Adrenal gland (tissue), 12 donors: Measurements from ENCODE around the gene NABP2. TPM values are rescaled to one million over a fixed set of nuclear protein-coding genes. Genes with fewer than 3 reads are reported as not detected.

Experiments used
- DNase-seq, 7 donors: peaks; one replicate each; pipeline ENCODE4 v3.0.0-alpha.2; 2019 to 2020
- H3K27ac ChIP-seq, 5 donors: fragments of 200-600 bp; sonication (generic) in 4 of 5; 1 replicate in 3 of 5; 2 replicates in 2 of 5; pipeline versions ENCODE4 v1.5.1 to v1.8.0; 2016 to 2020; ENCODE audit warnings: mild to moderate bottlenecking in 1 of 5
- H3K27me3 ChIP-seq: fragments of 200-600 bp; 2 replicates; pipeline ENCODE4 v1.8.0; 2021
- H3K36me3 ChIP-seq, 2 donors: fragments of 200-600 bp; replicated peaks in 1 of 2; 1 replicate in 1 of 2; 2 replicates in 1 of 2; pipeline versions ENCODE4 v1.5.1 to v1.8.0; 2018 to 2022
- H3K4me1 ChIP-seq, 2 donors: fragments of 200-600 bp; replicated peaks in 1 of 2; 1 replicate in 1 of 2; 2 replicates in 1 of 2; pipeline versions ENCODE4 v1.5.1 to v1.8.0; 2018 to 2021
- H3K4me3 ChIP-seq, 4 donors: fragments of 200-600 bp; sonication (generic) in 3 of 4; one replicate each; pipeline ENCODE4 v1.5.1; 2016 to 2018
- H3K9me3 ChIP-seq, 3 donors: fragments of 200-600 bp; sonication (generic) in 1 of 3; replicated peaks in 1 of 3; 1 replicate in 2 of 3; 2 replicates in 1 of 3; pipeline versions ENCODE4 v1.5.1 to v1.8.0; 2016 to 2021
- POLR2A ChIP-seq, 2 donors: fragments of 450-650 bp; IDR thresholded peaks; one replicate each; pipeline ENCODE4 v1.6.1; 2017; ENCODE audit warnings: antibody characterized with exemption in 2 of 2, mild to moderate bottlenecking in 2 of 2, moderate library complexity in 1 of 2
- WGBS, 4 donors: extraction: QIAGEN DNeasy Blood & Tissue Kit in 2 of 4; methylation state at CpG; one replicate each; pipeline versions ENCODE4 v1.1.5 to v1.1.7; 2013 to 2017; 5-methylcytosine and 5-hydroxymethylcytosine counted together
- intact Hi-C, 2 donors: fragments of 100-400 bp; cut with DNase I; formaldehyde crosslinking; loops; one replicate each; pipeline versions ENCODE4 v1.14.1 to v1.15.0; 2022 to 2023
- polyA plus RNA-seq, 3 donors: library from polyadenylated mRNA; stranded (reverse); fragments of 200-250 nt in 2 of 3; fragments of 350-450 nt in 1 of 3; fragmentation: Illumina TruSeq in 1 of 3; extraction: RNeasy Lipid Tissue Mini Kit (QIAGEN cat#74804) in 1 of 3; gene quantifications; one replicate each; pipeline ENCODE4 v1.2.3, GENCODE V29; 2013 to 2014
- total RNA-seq, 9 donors: library from RNA; depleted of rRNA in 4 of 9; stranded (reverse); fragments of >200 nt in 4 of 9; fragments of 120-200 nt in 1 of 9; fragmentation: NEBNext Ultra II Directional in 1 of 9; extraction: Animal tissue kit (Norgen Biotek cat#: 25700) in 1 of 9; gene quantifications; one replicate each; pipeline versions ENCODE4 v1.1.0 to v1.2.4, GENCODE V29; 2013 to 2023
- TF ChIP-seq, protein P1 (sequence below), 6 experiments: fragments of 450-650 bp in 4 of 6; fragments of 200-600 bp in 2 of 6; sonication (generic) in 1 of 6; IDR thresholded peaks; 1 replicate in 5 of 6; 2 replicates in 1 of 6; pipeline versions ENCODE4 v1.5.1 to v1.8.0; 2016 to 2021; ENCODE audit warnings: antibody characterized with exemption in 6 of 6, mild to moderate bottlenecking in 2 of 6, moderate library complexity in 1 of 6
- donor health status: healthy with polysubstance abuse.
- donor health status: Bipolar disorder and iron deficiency.
- donor health status: DM: yes; HTN: yes; CAD: no.
- donor health status: DM: no; HTN: no; CAD: no.
- donor health status: DM: no; HTN: no; CAD: no.
- donor health status: DM: yes; HTN: yes; CAD: no.

The NABP2 gene
- total and polyA plus RNA-seq, 12 donors: 23.8 to 55.4 (median 46.2) TPM

DNA sequence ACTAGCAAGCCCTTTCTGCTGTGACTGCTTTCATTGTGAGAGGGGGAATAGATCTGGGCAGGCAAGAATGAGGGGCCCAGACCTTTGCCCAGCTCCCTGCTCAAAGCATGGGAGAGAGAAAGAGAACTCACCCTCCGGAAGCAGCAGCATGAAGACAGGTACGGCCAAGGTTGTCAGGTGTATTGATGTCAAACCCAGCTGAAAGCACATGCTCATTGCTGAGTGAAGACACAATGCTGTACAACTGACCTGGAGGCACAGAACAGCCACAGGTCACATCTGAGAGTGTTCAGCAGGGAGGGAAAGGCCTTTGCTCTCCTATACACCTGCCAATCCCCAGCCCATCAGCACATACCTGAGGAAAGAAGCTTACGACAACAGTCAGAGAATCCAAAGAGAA is 28.5 kb downstream of the NABP2 start:
- Histone ChIP-seq H3K27me3 (no peaks in the 10 kb centered on the region), H3K4me3 (no peak overlapping the region), H3K9me3 (no peaks in the 10 kb centered on the region), H3K4me1 (peaks cover 19 to 22% of the 10 kb centered on the region in 2 donors), H3K27ac (no peak overlapping the region), H3K36me3 (peaks cover 0 to 88% of the 10 kb centered on the region in 2 donors)
- TF ChIP-seq POLR2A (IDR thresholded peaks at IDR 0.05): no peak
- TF ChIP-seq, protein P1, sequence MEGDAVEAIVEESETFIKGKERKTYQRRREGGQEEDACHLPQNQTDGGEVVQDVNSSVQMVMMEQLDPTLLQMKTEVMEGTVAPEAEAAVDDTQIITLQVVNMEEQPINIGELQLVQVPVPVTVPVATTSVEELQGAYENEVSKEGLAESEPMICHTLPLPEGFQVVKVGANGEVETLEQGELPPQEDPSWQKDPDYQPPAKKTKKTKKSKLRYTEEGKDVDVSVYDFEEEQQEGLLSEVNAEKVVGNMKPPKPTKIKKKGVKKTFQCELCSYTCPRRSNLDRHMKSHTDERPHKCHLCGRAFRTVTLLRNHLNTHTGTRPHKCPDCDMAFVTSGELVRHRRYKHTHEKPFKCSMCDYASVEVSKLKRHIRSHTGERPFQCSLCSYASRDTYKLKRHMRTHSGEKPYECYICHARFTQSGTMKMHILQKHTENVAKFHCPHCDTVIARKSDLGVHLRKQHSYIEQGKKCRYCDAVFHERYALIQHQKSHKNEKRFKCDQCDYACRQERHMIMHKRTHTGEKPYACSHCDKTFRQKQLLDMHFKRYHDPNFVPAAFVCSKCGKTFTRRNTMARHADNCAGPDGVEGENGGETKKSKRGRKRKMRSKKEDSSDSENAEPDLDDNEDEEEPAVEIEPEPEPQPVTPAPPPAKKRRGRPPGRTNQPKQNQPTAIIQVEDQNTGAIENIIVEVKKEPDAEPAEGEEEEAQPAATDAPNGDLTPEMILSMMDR (IDR thresholded peaks at IDR 0.05): no peak
- intact Hi-C loops: no loop called here
- no peak for DNase-seq
- 90 to 93% (median 90%) methylated on average over 3 of the region's 3 CpGs for WGBS, 4 donors

DNA sequence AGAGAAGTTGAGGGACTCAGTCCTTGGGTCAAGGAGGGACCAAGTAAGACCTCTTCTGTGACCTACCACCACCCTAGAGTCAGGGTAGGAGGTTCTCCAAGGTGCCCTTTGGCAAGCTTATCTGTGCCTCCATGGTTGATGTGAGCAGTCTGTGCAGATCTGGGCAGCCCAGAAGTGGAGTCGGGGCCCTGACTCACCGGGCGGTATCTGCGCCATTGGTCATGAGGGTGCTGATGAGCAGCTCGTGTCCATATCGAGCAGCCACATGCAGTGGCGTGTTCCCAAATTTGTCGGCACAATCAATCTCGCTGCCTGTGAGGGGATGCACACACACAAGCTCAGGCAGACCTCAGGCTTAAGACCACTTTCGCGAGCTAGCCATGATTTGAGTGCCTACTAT is 28.9 kb downstream of the NABP2 start:
- TF ChIP-seq POLR2A (IDR thresholded peaks at IDR 0.05): no peak
- TF ChIP-seq, protein P1 (IDR thresholded peaks at IDR 0.05): no peak
- intact Hi-C loops: no loop called here
- 83 to 90% (median 87%) methylated on average over 7 to 11 of the region's 11 CpGs; no CpG with 5 or more reads in 1 of the 4 donors for WGBS, 4 donors
- H3K36me3 ChIP-seq: peaks cover 0 to 84% of the 10 kb centered on the region in 2 donors
- H3K4me3 ChIP-seq: no peak overlapping the region
- H3K27me3 ChIP-seq: no peaks in the 10 kb centered on the region
- H3K4me1 ChIP-seq: peaks cover 19 to 22% of the 10 kb centered on the region in 2 donors
- H3K27ac ChIP-seq: peak overlapping the region in 1 of 5 donors; percentile 9
- DNase-seq: no peak
- H3K9me3 ChIP-seq: no peaks in the 10 kb centered on the region

DNA sequence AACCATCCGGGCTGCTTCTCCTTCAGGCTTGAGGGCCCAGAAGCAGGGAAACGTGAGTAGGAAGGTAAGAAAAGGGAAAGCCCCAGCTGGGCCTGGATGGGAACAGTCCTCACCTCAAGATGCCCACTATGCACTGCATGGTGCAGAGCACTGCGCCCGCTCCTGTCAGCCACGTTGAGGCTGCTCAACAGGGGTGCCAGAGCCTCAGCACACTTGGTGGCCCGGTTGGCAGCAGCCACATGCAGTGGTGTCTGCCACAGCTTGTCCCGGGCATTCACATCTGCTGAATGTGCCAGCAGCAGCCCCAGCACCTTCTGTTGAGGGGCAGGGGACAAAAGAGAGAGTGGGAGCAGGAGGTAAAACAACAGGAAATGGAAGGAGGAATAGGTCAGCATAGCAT is 31.5 kb downstream of the NABP2 start:
- DNase-seq: no peak
- Histone ChIP-seq H3K9me3 (no peaks in the 10 kb centered on the region), H3K4me3 (no peak overlapping the region), H3K4me1 (peaks cover 19 to 30% of the 10 kb centered on the region in 2 donors), H3K27ac (peak overlapping the region in 1 of 5 donors; percentile 91), H3K27me3 (no peaks in the 10 kb centered on the region), H3K36me3 (peaks cover 0 to 58% of the 10 kb centered on the region in 2 donors)
- no peak for TF ChIP-seq POLR2A (IDR thresholded peaks at IDR 0.05)
- TF ChIP-seq, protein P1 (IDR thresholded peaks at IDR 0.05): no peak
- 74 to 78% (median 78%) methylated on average over 6 to 7 of the region's 7 CpGs for WGBS, 4 donors
- intact Hi-C loops: loop anchor here in 1 of 2 donors (5.0 kb wide), 1 partner anchor 33 kb away; the partner anchor contains the start of genes NABP2 and RNF41

DNA sequence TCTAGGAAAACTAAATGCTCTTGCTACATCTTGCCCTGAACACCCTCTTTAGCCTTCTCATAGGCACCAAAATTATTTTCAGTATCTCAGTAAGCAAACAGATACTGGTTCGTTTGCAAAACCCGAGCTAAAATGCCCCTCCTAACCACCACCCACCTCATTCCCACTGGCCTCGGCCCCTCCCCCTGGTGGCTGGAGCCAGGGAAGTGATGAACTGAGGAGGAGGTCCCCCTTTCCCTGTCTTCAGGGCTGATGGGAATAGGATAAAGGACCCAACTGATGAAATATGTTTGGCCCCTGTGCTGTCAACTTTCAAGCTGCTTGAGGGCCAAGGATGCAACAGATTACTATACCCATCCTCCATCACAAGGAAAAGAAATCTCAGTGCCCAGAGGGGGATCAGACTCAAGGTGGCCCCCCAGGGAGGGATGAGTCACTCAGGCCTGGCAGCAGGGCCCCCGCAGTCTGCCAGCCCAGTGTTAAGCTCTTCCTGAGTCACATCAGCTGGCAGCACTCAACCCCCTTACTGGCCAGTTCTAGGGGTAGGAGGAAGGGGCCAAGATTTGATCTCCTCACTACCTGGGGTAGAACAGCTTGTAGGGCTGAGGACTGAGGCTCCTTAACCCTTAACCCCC is 32.3 kb downstream of the NABP2 start:
- intact Hi-C loops: loop anchor here in 1 of 2 donors (5.0 kb wide), 1 partner anchor 34 kb away; the partner anchor contains the start of genes NABP2 and RNF41
- Histone ChIP-seq H3K36me3 (peaks cover 0 to 50% of the 10 kb centered on the region in 2 donors), H3K27ac (peak overlapping the region in 2 of 5 donors; percentile 24 to 91), H3K9me3 (no peaks in the 10 kb centered on the region), H3K4me1 (peaks cover 19 to 30% of the 10 kb centered on the region in 2 donors), H3K4me3 (peak overlapping the region in 1 of 4 donors; percentile 89), H3K27me3 (no peaks in the 10 kb centered on the region)
- peak in 4 of 7 donors; percentile 46 to 74 (median 59) for DNase-seq
- WGBS, 4 donors: 13 to 30% (median 19%) methylated on average over 3 to 4 of the region's 4 CpGs
- TF ChIP-seq, protein P1 (IDR thresholded peaks at IDR 0.05): no peak
- no peak for TF ChIP-seq POLR2A (IDR thresholded peaks at IDR 0.05)
